Activated CD8-positive, alpha-beta T cell treated with anti-CD3 and anti-CD28 coated beads for 36 hours (primary cell): ENCODE measurements around the gene LCN6. TPM values are rescaled to one million over a fixed set of nuclear protein-coding genes. Genes with fewer than 3 reads are reported as not detected.

ENCODE experiments used
- ATAC-seq: fragments of 200-7000 bp; cut with Tn5 transposase; one replicate; pipeline ENCODE4 v1.10.0; 2021; ENCODE audit warnings: mild to moderate bottlenecking, moderate library complexity
- CTCF ChIA-PET: fragments of 350-600 bp; sonication (Branson Sonifier 250); formaldehyde crosslinking; loops from one replicate; lab custom pipeline; 2021; ENCODE audit warnings: antibody characterized with exemption; lab: Charles Lee
- POLR2A ChIA-PET: fragments of 350-600 bp; sonication (Branson Sonifier 250); formaldehyde crosslinking; loops from one replicate; lab custom pipeline; 2021; ENCODE audit warnings: antibody characterized with exemption; lab: Charles Lee
- DNase-seq: peaks from one replicate; pipeline ENCODE4 v3.0.0-alpha.2; 2020
- H3K27ac Mint-ChIP-seq: one replicate; pipeline ENCODE4 v1.8.0; 2021; ENCODE audit warnings: mild to moderate bottlenecking, mixed read lengths
- H3K27me3 Mint-ChIP-seq: one replicate; pipeline ENCODE4 v1.8.0; 2021; ENCODE audit warnings: mixed read lengths
- H3K36me3 Mint-ChIP-seq: one replicate; pipeline ENCODE4 v1.8.0; 2021; ENCODE audit warnings: low read depth, mixed read lengths
- H3K4me1 Mint-ChIP-seq: one replicate; pipeline ENCODE4 v1.8.0; 2021; ENCODE audit warnings: low read depth, mixed read lengths
- H3K4me3 Mint-ChIP-seq: one replicate; pipeline ENCODE4 v1.8.0; 2021; ENCODE audit warnings: mild to moderate bottlenecking, moderate library complexity, mixed read lengths
- H3K9me3 Mint-ChIP-seq: one replicate; pipeline ENCODE4 v1.8.0; 2021; ENCODE audit warnings: mixed read lengths
- CTCF ChIP-seq: fragments of 200-600 bp; IDR thresholded peaks from one replicate; pipeline ENCODE4 v1.8.0; 2022; ENCODE audit warnings: antibody characterized with exemption, mild to moderate bottlenecking
- intact Hi-C: fragments of 100-400 bp; cut with micrococcal nuclease; formaldehyde crosslinking; loops from one replicate; pipeline ENCODE4 v1.10.0; 2022
- total RNA-seq, 2 experiments: library from RNA; stranded (reverse); gene quantifications; one replicate each; pipeline ENCODE4 v1.2.3, GENCODE V29; 2021

LCN6 gene
- total RNA-seq, 2 experiments from 2014 or later: not detected

GRCh38 chr9:136743639-136744211, 4.6 kb downstream of the LCN6 start:
- DNase-seq (no peak), ATAC-seq (no peak)
- POLR2A ChIA-PET: interaction anchor here (0.6 to 1.4 kb wide), 4 partner anchors 13 to 104 kb away, joined by 3 to 7 read pairs (median 4); no protein-coding TSS in a partner anchor
- no peak for TF ChIP-seq CTCF
- intact Hi-C loops: loop anchor here (10.0 kb wide), 1 partner anchor 61 kb away; the partner anchor contains the start of gene RABL6
- CTCF ChIA-PET: interaction anchor here (1.1 to 1.8 kb wide), 2 partner anchors 14 to 16 kb away, joined by 3 to 4 read pairs; no protein-coding TSS in a partner anchor
- no peaks in the 10 kb centered on the region for H3K36me3 Mint-ChIP-seq
- H3K4me1 Mint-ChIP-seq: peaks cover 17% of the 10 kb centered on the region
- H3K27ac Mint-ChIP-seq: no peak overlapping the region
- no peak overlapping the region for H3K4me3 Mint-ChIP-seq
- H3K27me3 Mint-ChIP-seq: no peaks in the 10 kb centered on the region
- H3K9me3 Mint-ChIP-seq: no peaks in the 10 kb centered on the region

GRCh38 chr9:136742591-136743391, 5.5 kb downstream of the LCN6 start, which contains the start of gene LCN10:
LCN10 (minus strand) TSS chr9:136742940; CDS start chr9:136742903, 37 bp downstream.
- peak; percentile 4 for ATAC-seq
- POLR2A ChIA-PET: interaction anchor here (0.6 to 1.0 kb wide), 3 partner anchors 13 to 105 kb away, joined by 3 to 4 read pairs (median 3); no protein-coding TSS in a partner anchor
- peak within 1 kb of the TSS; percentile 75 for H3K27ac Mint-ChIP-seq
- no peak for TF ChIP-seq CTCF
- H3K4me1 Mint-ChIP-seq: peaks cover 21% of the 10 kb centered on the region
- H3K36me3 Mint-ChIP-seq: no peaks in the 10 kb centered on the region
- intact Hi-C loops: loop anchor here (10.0 kb wide), 1 partner anchor 62 kb away; the partner anchor contains the start of gene RABL6
- CTCF ChIA-PET: interaction anchor here (1.1 to 1.8 kb wide), 4 partner anchors 7 to 100 kb away, joined by 3 to 5 read pairs (median 4); partner anchors contain the start of gene AJM1
- no peak for DNase-seq
- H3K9me3 Mint-ChIP-seq: no peaks in the 10 kb centered on the region
- H3K27me3 Mint-ChIP-seq: no peaks in the 10 kb centered on the region
- H3K4me3 Mint-ChIP-seq: peak within 1 kb of the TSS; percentile 70

- Mint-ChIP-seq H3K36me3 (no peaks in the 10 kb centered on the region), H3K27me3 (no peaks in the 10 kb centered on the region), H3K9me3 (no peaks in the 10 kb centered on the region), H3K4me3 (peak overlapping the region; percentile 70), H3K27ac (peak overlapping the region; percentile 75), H3K4me1 (peaks cover 21% of the 10 kb centered on the region)
- DNase-seq (peak; percentile 86), ATAC-seq (peak; percentile 63)
- CTCF ChIA-PET: interaction anchor here (1.2 to 1.8 kb wide), 8 partner anchors 8 to 100 kb away, joined by 3 to 15 read pairs (median 4); partner anchors contain the start of genes AJM1 and LCN8
- intact Hi-C loops: loop anchor here (10.0 kb wide), 1 partner anchor 63 kb away; the partner anchor contains the start of gene RABL6
- TF ChIP-seq CTCF: no peak
- POLR2A ChIA-PET: interaction anchor here (1.3 to 2.9 kb wide), 2 partner anchors 13 to 24 kb away, joined by 3 to 35 read pairs; no protein-coding TSS in a partner anchor
Observed at GRCh38 chr9:136741883-136742571, 6.3 kb downstream of the LCN6 start.

- ATAC-seq (peak; percentile 29), DNase-seq (peak; percentile 35)
- H3K27me3 Mint-ChIP-seq: no peaks in the 10 kb centered on the region
- ChIA-PET POLR2A (interaction anchor here (1.3 to 2.9 kb wide), 2 partner anchors 13 to 25 kb away, joined by 3 to 35 read pairs; no protein-coding TSS in a partner anchor), CTCF (interaction anchor here (1.2 to 1.8 kb wide), 7 partner anchors 9 to 101 kb away, joined by 3 to 15 read pairs (median 3); partner anchors contain the start of genes AJM1 and LCN8)
- peak overlapping the region; percentile 70 for H3K4me3 Mint-ChIP-seq
- H3K4me1 Mint-ChIP-seq: peaks cover 21% of the 10 kb centered on the region
- intact Hi-C loops: loop anchor here (10.0 kb wide), 1 partner anchor 64 kb away; the partner anchor contains the start of gene RABL6
- no peak for TF ChIP-seq CTCF
- H3K36me3 Mint-ChIP-seq: no peaks in the 10 kb centered on the region
- no peaks in the 10 kb centered on the region for H3K9me3 Mint-ChIP-seq
- H3K27ac Mint-ChIP-seq: peak overlapping the region; percentile 75
Observed at GRCh38 chr9:136740971-136741882, 7.1 kb downstream of the LCN6 start.
